Astrocyte (in vitro differentiated cells and primary cell): ENCODE data around the gene MATCAP1. TPM values are rescaled to one million over a fixed set of nuclear protein-coding genes. Genes with fewer than 3 reads are reported as not detected.

Experiments
- DNase-seq: peaks from one replicate; pipeline ENCODE4 v3.0.0-alpha.2; 2010; ENCODE audit warnings: low read depth
- FAIRE-seq: peaks from 2 replicates; lab custom pipeline; 2011; peaks lifted over from hg19 to GRCh38; lab: Jason Lieb, UNC
- H2AFZ ChIP-seq: 2 replicates; pipeline ENCODE4 v1.6.0; 2012; ENCODE audit warnings: low read depth, low read length, inconsistent platforms
- H3K27ac ChIP-seq: 2 replicates; pipeline ENCODE4 v1.5.1; 2011; ENCODE audit warnings: low read depth, low read length, inconsistent platforms
- H3K27me3 ChIP-seq: 2 replicates; pipeline ENCODE4 v1.6.0; 2011; ENCODE audit warnings: low read length, inconsistent platforms; ENCODE audit not compliant: insufficient read depth
- H3K36me3 ChIP-seq: 2 replicates; pipeline ENCODE4 v1.5.1; 2011; ENCODE audit warnings: low read length, inconsistent platforms; ENCODE audit not compliant: insufficient read depth
- H3K4me1 ChIP-seq: 2 replicates; pipeline ENCODE4 v1.5.1; 2011; ENCODE audit warnings: low read length, inconsistent platforms; ENCODE audit not compliant: insufficient read depth
- H3K4me2 ChIP-seq: 2 replicates; pipeline ENCODE4 v1.6.0; 2012; ENCODE audit warnings: low read length, inconsistent platforms
- H3K4me3 ChIP-seq: 2 replicates; pipeline ENCODE4 v1.5.1; 2011; ENCODE audit warnings: low read depth, mild to moderate bottlenecking, low read length, inconsistent platforms; ENCODE audit not compliant: insufficient read depth
- H3K79me2 ChIP-seq: 2 replicates; pipeline ENCODE4 v1.6.0; 2012; ENCODE audit warnings: mild to moderate bottlenecking, low read length, inconsistent platforms; ENCODE audit not compliant: insufficient read depth
- H3K9ac ChIP-seq: 2 replicates; pipeline ENCODE4 v1.6.0; 2012; ENCODE audit warnings: mild to moderate bottlenecking, low read length, inconsistent platforms
- H3K9me3 ChIP-seq: 2 replicates; pipeline ENCODE4 v1.5.1; 2012; ENCODE audit warnings: low read depth, mild to moderate bottlenecking, low read length, inconsistent platforms; ENCODE audit not compliant: insufficient read depth
- H4K20me1 ChIP-seq: 2 replicates; pipeline ENCODE4 v1.6.0; 2012; ENCODE audit warnings: low read length, inconsistent platforms; ENCODE audit not compliant: insufficient read depth
- H3K27ac Mint-ChIP-seq: one replicate; pipeline ENCODE4 v1.8.0; 2021; ENCODE audit warnings: mild to moderate bottlenecking, mixed read lengths; ENCODE audit not compliant: unreplicated experiment
- H3K27me3 Mint-ChIP-seq: one replicate; pipeline ENCODE4 v1.8.0; 2021; ENCODE audit warnings: low read depth, mixed read lengths; ENCODE audit not compliant: unreplicated experiment
- H3K36me3 Mint-ChIP-seq: one replicate; pipeline ENCODE4 v1.8.0; 2021; ENCODE audit warnings: low read depth, mixed read lengths; ENCODE audit not compliant: unreplicated experiment
- H3K4me1 Mint-ChIP-seq: one replicate; pipeline ENCODE4 v1.8.0; 2021; ENCODE audit warnings: low read depth, mixed read lengths; ENCODE audit not compliant: unreplicated experiment
- H3K4me3 Mint-ChIP-seq: one replicate; pipeline ENCODE4 v1.8.0; 2021; ENCODE audit warnings: mild to moderate bottlenecking, moderate library complexity, mixed read lengths; ENCODE audit not compliant: unreplicated experiment
- H3K9me3 Mint-ChIP-seq: one replicate; pipeline ENCODE4 v1.8.0; 2021; ENCODE audit warnings: mild to moderate bottlenecking, mixed read lengths; ENCODE audit not compliant: unreplicated experiment
- CTCF ChIP-seq: IDR thresholded peaks from 2 replicates; pipeline ENCODE4 v1.5.1; 2011; ENCODE audit warnings: low read depth, mild to moderate bottlenecking, inconsistent platforms, low read length, moderate library complexity; ENCODE audit not compliant: insufficient read depth
- EZH2 ChIP-seq: IDR thresholded peaks from 2 replicates; pipeline ENCODE4 v1.6.1; 2012; ENCODE audit warnings: mild to moderate bottlenecking, low read length, inconsistent platforms; ENCODE audit not compliant: insufficient read depth
- total RNA-seq: library from RNA; stranded (reverse); gene quantifications from 2 replicates; pipeline ENCODE4 v1.2.1, GENCODE V29; 2021

Gene MATCAP1
- total RNA-seq, 1 donor from 2014 or later: 26.1 TPM

DNA sequence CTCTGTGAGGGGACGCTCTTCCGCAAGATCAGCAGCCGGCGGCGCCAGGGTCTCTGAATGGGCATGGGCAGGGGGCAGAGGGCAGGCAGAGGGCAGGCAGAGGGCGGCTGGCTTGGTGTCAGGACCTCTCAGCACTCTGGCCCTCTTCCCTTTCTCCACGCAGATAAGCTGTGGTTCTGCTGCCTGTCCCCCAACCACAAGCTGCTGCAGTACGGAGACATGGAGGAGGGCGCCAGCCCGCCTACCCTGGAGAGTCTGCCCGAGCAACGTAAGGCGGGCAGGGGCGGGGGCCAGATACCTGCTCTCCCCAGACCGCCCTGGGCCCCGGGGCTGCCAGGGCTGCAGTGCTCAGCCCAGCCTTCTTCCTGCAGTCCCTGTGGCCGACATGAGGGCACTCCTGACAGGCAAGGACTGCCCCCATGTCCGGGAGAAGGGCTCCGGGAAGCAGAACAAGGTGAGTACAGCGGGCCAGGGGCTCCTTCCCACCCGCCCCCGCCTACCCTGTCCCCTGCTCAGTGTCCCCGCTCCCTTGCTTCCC is 19.3 kb upstream of the MATCAP1 start:
- no peak for FAIRE-seq
- Histone ChIP-seq H3K9ac (no peak overlapping the region), H3K4me2 (no peak overlapping the region), H3K36me3 (no peaks in the 10 kb centered on the region), H3K27ac (no peak overlapping the region), H3K4me1 (peaks cover 11% of the 10 kb centered on the region), H3K9me3 (no peaks in the 10 kb centered on the region), H4K20me1 (peaks cover 12% of the 10 kb centered on the region), H2AFZ (no peak overlapping the region), H3K79me2 (no peaks in the 10 kb centered on the region), H3K27me3 (no peaks in the 10 kb centered on the region), H3K4me3 (no peak overlapping the region)
- Mint-ChIP-seq H3K4me1 (no peaks in the 10 kb centered on the region), H3K4me3 (no peak overlapping the region), H3K36me3 (peaks cover 3% of the 10 kb centered on the region), H3K9me3 (no peaks in the 10 kb centered on the region), H3K27me3 (no peaks in the 10 kb centered on the region), H3K27ac (no peak overlapping the region)
- TF ChIP-seq CTCF (no peak), EZH2 (no peak)
- no peak for DNase-seq

DNA sequence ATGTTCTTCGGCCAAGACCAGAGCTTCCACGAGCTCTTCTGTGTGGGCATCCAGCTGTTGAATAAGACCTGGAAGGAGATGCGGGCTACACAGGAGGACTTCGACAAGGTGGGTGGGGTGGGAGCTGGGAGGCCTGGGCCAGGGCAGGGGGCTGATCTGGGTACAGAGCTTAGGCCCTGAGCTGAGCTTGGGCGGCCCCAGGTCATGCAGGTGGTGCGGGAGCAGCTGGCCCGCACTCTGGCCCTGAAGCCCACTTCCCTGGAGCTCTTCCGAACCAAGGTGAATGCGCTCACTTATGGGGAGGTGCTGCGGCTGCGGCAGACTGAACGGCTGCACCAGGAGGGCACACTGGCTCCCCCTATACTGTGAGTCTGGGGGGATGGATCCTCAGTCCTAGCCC is 18.7 kb upstream of the MATCAP1 start:
- H3K9me3 Mint-ChIP-seq: no peaks in the 10 kb centered on the region
- FAIRE-seq: no peak
- TF ChIP-seq EZH2 (no peak), CTCF (no peak)

More for the DNA sequence above, 18.7 kb upstream of the MATCAP1 start:
- no peaks in the 10 kb centered on the region for H3K79me2 ChIP-seq
- no peak overlapping the region for H2AFZ ChIP-seq
- no peaks in the 10 kb centered on the region for H3K27me3 ChIP-seq
- no peak for DNase-seq
- H3K27ac ChIP-seq: no peak overlapping the region
- H3K9me3 ChIP-seq: no peaks in the 10 kb centered on the region
- peaks cover 18% of the 10 kb centered on the region for H4K20me1 ChIP-seq
- H3K9ac ChIP-seq: no peak overlapping the region
- peaks cover 3% of the 10 kb centered on the region for H3K36me3 Mint-ChIP-seq
- H3K4me2 ChIP-seq: no peak overlapping the region
- H3K4me3 ChIP-seq: no peak overlapping the region
- H3K4me1 ChIP-seq: peaks cover 5% of the 10 kb centered on the region
- H3K4me3 Mint-ChIP-seq: no peak overlapping the region
- no peak overlapping the region for H3K27ac Mint-ChIP-seq
- peaks cover 2% of the 10 kb centered on the region for H3K36me3 ChIP-seq
- H3K4me1 Mint-ChIP-seq: no peaks in the 10 kb centered on the region
- no peaks in the 10 kb centered on the region for H3K27me3 Mint-ChIP-seq
